HepG2 (cell line): Measurements from ENCODE around the gene IQCK.

ENCODE experiments used
- BRCA1 ChIP-seq: sonication (generic); formaldehyde crosslinking; IDR thresholded peaks from 2 replicates; pipeline ENCODE4 v1.4.0; 2020; ENCODE audit warnings: missing genetic modification reagents
- IRX3 ChIP-seq: sonication (generic); formaldehyde crosslinking; IDR thresholded peaks from 2 replicates; pipeline ENCODE4 v1.8.1; 2023; ENCODE audit warnings: mild to moderate bottlenecking, low read depth, missing genetic modification reagents, borderline replicate concordance
- NR3C1 ChIP-seq: sonication (generic); formaldehyde crosslinking; IDR thresholded peaks from 2 replicates; pipeline ENCODE4 v1.4.0; 2020; ENCODE audit warnings: missing genetic modification reagents
- SMC3 ChIP-seq: IDR thresholded peaks from 2 replicates; pipeline ENCODE4 v1.6.1; 2011; ENCODE audit warnings: low read length, improper control_type of control experiment
- YY1 ChIP-seq: IDR thresholded peaks from 2 replicates; pipeline ENCODE4 v1.6.1; 2011; ENCODE audit warnings: low read length, low read depth, moderate library complexity, mild to moderate bottlenecking; ENCODE audit not compliant: insufficient read depth, insufficient replicate concordance
- TF ChIP-seq, protein P1 (sequence below): sonication (generic); formaldehyde crosslinking; IDR thresholded peaks from 2 replicates; pipeline ENCODE4 v1.5.0; 2020; ENCODE audit warnings: mild to moderate bottlenecking, missing genetic modification reagents, moderate library complexity
- TF ChIP-seq, protein P2 (sequence below): sonication (generic); formaldehyde crosslinking; IDR thresholded peaks from 2 replicates; pipeline ENCODE4 v1.8.1; 2022; ENCODE audit warnings: mild to moderate bottlenecking, missing genetic modification reagents
- TF ChIP-seq, protein P3 (sequence below): sonication (generic); formaldehyde crosslinking; IDR thresholded peaks from 2 replicates; pipeline ENCODE4 v1.4.0; 2020; ENCODE audit warnings: missing genetic modification reagents

- TF ChIP-seq, protein P1, sequence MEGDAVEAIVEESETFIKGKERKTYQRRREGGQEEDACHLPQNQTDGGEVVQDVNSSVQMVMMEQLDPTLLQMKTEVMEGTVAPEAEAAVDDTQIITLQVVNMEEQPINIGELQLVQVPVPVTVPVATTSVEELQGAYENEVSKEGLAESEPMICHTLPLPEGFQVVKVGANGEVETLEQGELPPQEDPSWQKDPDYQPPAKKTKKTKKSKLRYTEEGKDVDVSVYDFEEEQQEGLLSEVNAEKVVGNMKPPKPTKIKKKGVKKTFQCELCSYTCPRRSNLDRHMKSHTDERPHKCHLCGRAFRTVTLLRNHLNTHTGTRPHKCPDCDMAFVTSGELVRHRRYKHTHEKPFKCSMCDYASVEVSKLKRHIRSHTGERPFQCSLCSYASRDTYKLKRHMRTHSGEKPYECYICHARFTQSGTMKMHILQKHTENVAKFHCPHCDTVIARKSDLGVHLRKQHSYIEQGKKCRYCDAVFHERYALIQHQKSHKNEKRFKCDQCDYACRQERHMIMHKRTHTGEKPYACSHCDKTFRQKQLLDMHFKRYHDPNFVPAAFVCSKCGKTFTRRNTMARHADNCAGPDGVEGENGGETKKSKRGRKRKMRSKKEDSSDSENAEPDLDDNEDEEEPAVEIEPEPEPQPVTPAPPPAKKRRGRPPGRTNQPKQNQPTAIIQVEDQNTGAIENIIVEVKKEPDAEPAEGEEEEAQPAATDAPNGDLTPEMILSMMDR (CRISPR knock-in tag): no peak
- TF ChIP-seq SMC3 (no peak), BRCA1 (CRISPR knock-in tag) (no peak), IRX3 (CRISPR knock-in tag) (no peak), YY1 (no peak), NR3C1 (no peak)
- TF ChIP-seq, protein P2, sequence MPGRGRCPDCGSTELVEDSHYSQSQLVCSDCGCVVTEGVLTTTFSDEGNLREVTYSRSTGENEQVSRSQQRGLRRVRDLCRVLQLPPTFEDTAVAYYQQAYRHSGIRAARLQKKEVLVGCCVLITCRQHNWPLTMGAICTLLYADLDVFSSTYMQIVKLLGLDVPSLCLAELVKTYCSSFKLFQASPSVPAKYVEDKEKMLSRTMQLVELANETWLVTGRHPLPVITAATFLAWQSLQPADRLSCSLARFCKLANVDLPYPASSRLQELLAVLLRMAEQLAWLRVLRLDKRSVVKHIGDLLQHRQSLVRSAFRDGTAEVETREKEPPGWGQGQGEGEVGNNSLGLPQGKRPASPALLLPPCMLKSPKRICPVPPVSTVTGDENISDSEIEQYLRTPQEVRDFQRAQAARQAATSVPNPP (CRISPR knock-in tag): no peak
- TF ChIP-seq, protein P3, sequence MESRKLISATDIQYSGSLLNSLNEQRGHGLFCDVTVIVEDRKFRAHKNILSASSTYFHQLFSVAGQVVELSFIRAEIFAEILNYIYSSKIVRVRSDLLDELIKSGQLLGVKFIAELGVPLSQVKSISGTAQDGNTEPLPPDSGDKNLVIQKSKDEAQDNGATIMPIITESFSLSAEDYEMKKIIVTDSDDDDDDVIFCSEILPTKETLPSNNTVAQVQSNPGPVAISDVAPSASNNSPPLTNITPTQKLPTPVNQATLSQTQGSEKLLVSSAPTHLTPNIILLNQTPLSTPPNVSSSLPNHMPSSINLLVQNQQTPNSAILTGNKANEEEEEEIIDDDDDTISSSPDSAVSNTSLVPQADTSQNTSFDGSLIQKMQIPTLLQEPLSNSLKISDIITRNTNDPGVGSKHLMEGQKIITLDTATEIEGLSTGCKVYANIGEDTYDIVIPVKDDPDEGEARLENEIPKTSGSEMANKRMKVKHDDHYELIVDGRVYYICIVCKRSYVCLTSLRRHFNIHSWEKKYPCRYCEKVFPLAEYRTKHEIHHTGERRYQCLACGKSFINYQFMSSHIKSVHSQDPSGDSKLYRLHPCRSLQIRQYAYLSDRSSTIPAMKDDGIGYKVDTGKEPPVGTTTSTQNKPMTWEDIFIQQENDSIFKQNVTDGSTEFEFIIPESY (CRISPR knock-in tag): no peak
Measured at GRCh38 chr16:19685176-19685575, 32.9 kb upstream of the IQCK start.
